ES-I3 (cell line): Measurements from ENCODE around the gene GID4.

ENCODE experiments used
- H3K36me3 ChIP-seq: 2 replicates; pipeline ENCODE4 v1.6.1; 2013; ENCODE audit warnings: mild to moderate bottlenecking, low read length, control low read depth, moderate library complexity; ENCODE audit not compliant: insufficient read depth
- H3K4me1 ChIP-seq: 2 replicates; pipeline ENCODE4 v1.6.1; 2013; ENCODE audit warnings: mild to moderate bottlenecking, control low read depth, low read length; ENCODE audit not compliant: insufficient read depth
- H3K9ac ChIP-seq: 2 replicates; pipeline ENCODE4 v1.6.1; 2013; ENCODE audit warnings: low read depth, mild to moderate bottlenecking, low read length, moderate library complexity
- H3K9me3 ChIP-seq: 2 replicates; pipeline ENCODE4 v1.6.1; 2013; ENCODE audit warnings: mild to moderate bottlenecking, low read length, moderate library complexity; ENCODE audit not compliant: control insufficient read depth, insufficient read depth

GID4 gene

GRCh38 chr17:18084256-18084655 lies 45.0 kb downstream of the GID4 start:
- no peak overlapping the region for H3K9ac ChIP-seq
- H3K9me3 ChIP-seq = no peaks in the 10 kb centered on the region
- peaks cover 6% of the 10 kb centered on the region; the same call in 1 of the 2 replicates for H3K4me1 ChIP-seq
- no peaks in the 10 kb centered on the region for H3K36me3 ChIP-seq

GRCh38 chr17:18087610-18088491 lies 48.6 kb downstream of the GID4 start, which contains the start of gene DRG2:
DRG2 (plus strand) TSS chr17:18087948; CDS start chr17:18088024, 76 bp downstream.
- H3K9me3 ChIP-seq = no peaks in the 10 kb centered on the region
- peak within 1 kb of the TSS; percentile 98 for H3K9ac ChIP-seq
- peaks cover 6% of the 10 kb centered on the region; the same call in 1 of the 2 replicates for H3K4me1 ChIP-seq
- no peaks in the 10 kb centered on the region for H3K36me3 ChIP-seq

DNA sequence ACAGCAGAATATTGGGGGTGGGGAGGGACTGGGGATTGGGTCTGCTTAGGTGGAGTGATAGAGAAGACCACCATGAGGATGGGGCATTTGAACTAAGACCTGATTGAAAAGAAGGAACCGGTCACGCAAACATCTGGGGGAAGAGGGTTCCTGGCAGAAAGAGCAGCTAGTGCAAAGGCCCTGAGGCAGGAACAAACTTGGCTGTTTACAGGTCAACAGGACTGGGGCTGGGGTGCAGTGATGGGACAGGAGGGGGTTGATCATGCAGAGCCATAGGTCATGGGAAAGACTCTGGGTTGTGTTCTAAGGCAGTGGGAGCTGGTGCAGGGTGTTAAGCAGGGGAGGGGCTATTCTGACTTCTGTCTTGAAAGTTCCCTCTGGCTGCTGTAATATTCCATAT lies 50.4 kb downstream of the GID4 start:
- H3K36me3 ChIP-seq = no peaks in the 10 kb centered on the region
- no peaks in the 10 kb centered on the region for H3K9me3 ChIP-seq
- H3K4me1 ChIP-seq = peaks cover 6% of the 10 kb centered on the region; the same call in 1 of the 2 replicates
- no peak overlapping the region for H3K9ac ChIP-seq

GRCh38 chr17:18093616-18094408 lies 54.6 kb downstream of the GID4 start:
- Histone ChIP-seq H3K9ac (no peak overlapping the region), H3K4me1 (peaks cover under 1% of the 10 kb centered on the region; the same call in 1 of the 2 replicates), H3K9me3 (no peaks in the 10 kb centered on the region), H3K36me3 (peaks cover 10% of the 10 kb centered on the region; the same call in 1 of the 2 replicates)

DNA sequence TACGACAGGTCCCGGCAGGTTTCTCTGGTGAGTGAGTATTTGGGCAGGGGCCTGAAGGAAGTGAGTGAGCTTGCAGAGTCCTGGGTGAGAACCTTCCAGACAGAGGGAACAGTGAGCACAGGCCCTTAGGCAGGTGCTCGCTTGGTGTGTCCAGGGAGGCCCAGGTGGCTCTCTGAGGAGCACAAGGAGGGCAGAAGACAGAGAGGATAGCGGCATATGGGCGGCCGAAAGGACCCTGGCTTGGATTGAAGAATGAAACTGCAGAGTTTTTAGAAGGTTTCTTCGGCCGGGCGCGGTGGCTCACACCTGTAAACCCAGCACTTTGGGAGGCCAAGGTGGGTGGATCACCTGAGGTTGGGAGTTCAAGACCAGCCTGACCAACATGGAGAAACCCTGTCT lies 55.2 kb downstream of the GID4 start:
- no peaks in the 10 kb centered on the region for H3K4me1 ChIP-seq
- no peaks in the 10 kb centered on the region for H3K9me3 ChIP-seq
- H3K36me3 ChIP-seq = peaks cover 13% of the 10 kb centered on the region
- H3K9ac ChIP-seq = no peak overlapping the region

GRCh38 chr17:18099516-18099915 lies 60.3 kb downstream of the GID4 start:
- no peak overlapping the region for H3K9ac ChIP-seq
- H3K36me3 ChIP-seq = peaks cover 16% of the 10 kb centered on the region
- H3K4me1 ChIP-seq = no peaks in the 10 kb centered on the region
- H3K9me3 ChIP-seq = no peaks in the 10 kb centered on the region

DNA sequence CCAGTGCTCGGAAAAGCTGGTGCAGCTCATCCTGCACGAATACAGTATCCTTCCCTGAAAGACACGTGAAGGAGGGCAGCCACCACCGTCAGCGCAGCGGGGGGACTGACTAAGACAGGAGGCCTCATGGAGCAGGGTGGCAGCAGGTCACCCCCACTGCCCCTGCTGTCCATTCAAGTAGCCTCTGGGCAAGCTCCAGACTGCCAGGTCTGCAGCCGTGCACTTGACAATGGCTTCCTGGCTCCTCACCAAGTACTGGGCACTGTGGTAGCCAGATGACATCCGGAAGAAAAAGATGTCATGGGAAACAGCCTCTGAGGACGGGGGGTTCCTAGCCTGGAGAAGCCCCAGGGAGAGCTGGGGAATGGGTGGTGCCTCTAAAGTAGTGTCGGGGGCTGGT lies 61.4 kb downstream of the GID4 start:
- Histone ChIP-seq H3K4me1 (no peaks in the 10 kb centered on the region), H3K9me3 (no peaks in the 10 kb centered on the region), H3K9ac (no peak overlapping the region), H3K36me3 (peaks cover 15% of the 10 kb centered on the region)

DNA sequence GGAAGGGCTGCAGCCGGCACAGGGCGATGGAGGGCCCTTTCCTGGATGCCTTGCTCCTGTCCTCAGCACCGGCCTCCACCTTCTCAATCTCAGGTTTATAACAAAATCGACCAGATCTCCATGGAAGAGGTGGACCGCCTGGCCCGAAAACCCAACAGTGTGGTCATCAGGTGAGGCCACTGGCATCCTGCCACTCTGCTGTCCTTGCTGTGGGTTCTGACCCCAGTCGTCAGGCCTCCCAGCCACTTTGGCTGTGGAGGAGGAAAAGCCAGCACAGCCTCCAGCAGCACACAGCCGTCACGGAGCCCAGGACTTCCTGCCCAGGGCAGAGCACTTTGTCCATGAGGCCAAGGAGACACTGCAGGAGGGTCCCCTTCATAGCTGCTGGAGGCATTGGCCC lies 62.6 kb downstream of the GID4 start:
- no peak overlapping the region for H3K9ac ChIP-seq
- H3K9me3 ChIP-seq = no peaks in the 10 kb centered on the region
- H3K4me1 ChIP-seq = no peaks in the 10 kb centered on the region
- H3K36me3 ChIP-seq = peaks cover 7% of the 10 kb centered on the region

GRCh38 chr17:18102640-18103039 lies 63.4 kb downstream of the GID4 start:
- Histone ChIP-seq H3K4me1 (no peaks in the 10 kb centered on the region), H3K9ac (no peak overlapping the region), H3K36me3 (peaks cover 7% of the 10 kb centered on the region), H3K9me3 (no peaks in the 10 kb centered on the region)

DNA sequence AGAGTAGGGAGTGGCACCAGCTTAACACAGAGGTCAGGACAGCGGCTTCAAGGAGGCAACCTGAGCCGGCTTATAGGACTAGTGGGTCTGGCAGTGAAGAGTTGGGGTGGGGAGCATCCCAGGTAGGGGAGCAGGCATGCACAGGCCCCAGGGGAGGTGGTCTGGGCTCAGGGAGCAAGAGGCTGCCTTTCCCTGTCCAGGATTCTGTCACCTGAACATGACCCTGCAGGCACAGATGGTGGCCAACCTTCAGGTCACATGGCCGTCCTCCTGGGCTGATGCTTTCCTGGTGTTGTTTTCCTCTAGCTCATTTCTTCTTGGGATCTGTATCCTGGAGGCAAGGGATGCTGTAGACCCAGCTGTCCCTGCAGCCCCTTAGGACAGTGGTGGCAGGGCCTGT lies 65.8 kb downstream of the GID4 start:
- Histone ChIP-seq H3K4me1 (no peaks in the 10 kb centered on the region), H3K36me3 (peaks cover 2% of the 10 kb centered on the region), H3K9ac (no peak overlapping the region), H3K9me3 (no peaks in the 10 kb centered on the region)

DNA sequence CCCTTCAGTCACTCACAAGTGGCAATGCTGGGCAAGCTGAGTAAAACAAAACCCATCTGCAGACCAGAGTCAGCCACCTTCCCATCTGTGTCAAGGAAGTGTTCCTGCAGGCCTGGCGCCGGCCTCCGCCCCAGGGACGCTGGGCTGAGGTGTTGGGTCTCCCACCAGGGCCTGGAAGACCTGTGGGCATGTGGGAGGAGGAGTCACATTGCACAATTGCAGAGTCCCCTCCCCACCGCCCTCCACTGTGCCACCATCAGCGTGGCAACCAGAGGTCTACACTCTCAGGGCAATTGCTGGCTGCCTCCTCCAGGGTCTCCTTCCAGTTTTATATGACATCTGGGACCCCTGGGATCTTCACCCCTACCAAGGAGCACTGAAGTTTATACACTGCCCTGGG lies 66.4 kb downstream of the GID4 start:
- H3K9me3 ChIP-seq = no peaks in the 10 kb centered on the region
- H3K36me3 ChIP-seq = peaks cover 2% of the 10 kb centered on the region
- H3K9ac ChIP-seq = no peak overlapping the region
- no peaks in the 10 kb centered on the region for H3K4me1 ChIP-seq

DNA sequence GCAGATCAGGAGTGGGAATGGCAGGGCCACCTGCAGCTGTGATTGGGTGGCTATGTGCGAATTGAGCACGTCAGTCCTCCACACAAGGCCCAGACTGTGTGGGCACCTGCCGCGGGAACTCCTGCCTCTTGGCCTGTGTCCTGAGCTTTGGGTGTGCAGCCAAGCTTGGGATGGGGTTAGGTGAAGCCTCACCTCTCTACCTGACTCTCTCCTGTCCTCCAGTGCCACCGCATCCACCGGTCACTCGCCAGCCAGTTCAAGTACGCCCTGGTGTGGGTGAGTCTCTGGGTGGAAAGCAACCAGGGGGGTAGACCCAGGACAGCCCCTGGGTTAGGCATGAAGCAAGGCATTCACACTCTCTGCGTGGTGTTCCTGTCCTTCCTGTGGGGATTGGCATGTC lies 67.0 kb downstream of the GID4 start:
- Histone ChIP-seq H3K36me3 (peaks cover 2% of the 10 kb centered on the region), H3K9me3 (no peaks in the 10 kb centered on the region), H3K4me1 (no peaks in the 10 kb centered on the region), H3K9ac (no peak overlapping the region)

DNA sequence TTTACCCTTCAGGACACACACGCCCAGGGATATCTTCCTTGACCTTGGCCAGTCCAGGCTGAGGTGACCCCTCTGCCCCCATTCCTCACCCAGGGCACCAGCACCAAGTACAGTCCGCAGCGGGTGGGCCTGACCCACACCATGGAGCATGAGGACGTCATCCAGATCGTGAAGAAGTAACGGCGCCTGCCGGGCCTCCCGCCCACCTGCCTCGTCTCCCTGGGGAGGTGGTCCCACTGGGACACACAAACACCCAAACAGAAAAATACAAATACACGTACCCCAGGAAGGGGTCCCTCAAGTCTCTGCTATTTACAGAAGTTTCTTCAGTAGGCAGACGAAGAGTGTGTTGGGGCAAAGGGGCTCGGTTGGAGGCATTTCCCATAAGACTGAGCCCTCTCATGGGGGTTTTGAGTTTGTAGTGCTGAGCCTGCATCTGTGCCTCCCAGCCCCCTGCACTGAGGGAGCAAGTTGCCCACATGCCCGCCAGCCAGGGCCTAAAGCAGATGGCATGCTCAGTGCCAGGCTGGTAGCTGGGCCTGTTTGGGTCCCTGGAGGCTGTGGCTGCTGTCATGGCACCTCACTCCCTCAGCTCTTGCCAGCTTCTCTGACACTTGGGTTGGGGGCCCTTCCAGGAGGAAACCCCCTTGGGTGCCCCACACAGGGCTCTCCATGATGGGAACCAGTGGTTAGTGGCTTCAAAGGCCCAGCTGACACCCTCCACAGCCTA lies 68.0 kb downstream of the GID4 start:
- peaks cover 5% of the 10 kb centered on the region for H3K4me1 ChIP-seq
- H3K9ac ChIP-seq = no peak overlapping the region
- H3K36me3 ChIP-seq = peaks cover 2% of the 10 kb centered on the region
- no peaks in the 10 kb centered on the region for H3K9me3 ChIP-seq

GRCh38 chr17:18107971-18108370 lies 68.8 kb downstream of the GID4 start:
- Histone ChIP-seq H3K4me1 (peaks cover 7% of the 10 kb centered on the region), H3K9me3 (no peaks in the 10 kb centered on the region), H3K9ac (no peak overlapping the region), H3K36me3 (peaks cover 2% of the 10 kb centered on the region)
